Measurements from ENCODE around the gene POLD4.

Gene POLD4

GRCh38 chr11:67387069-67387468 is 33.7 kb upstream of the POLD4 start:
- no peak for DNase-seq (ENCODE audit: low read depth)
- H3K4me3 ChIP-seq (ENCODE audit: low read depth, low read length): no peak overlapping the region
- TF ChIP-seq, protein P1, sequence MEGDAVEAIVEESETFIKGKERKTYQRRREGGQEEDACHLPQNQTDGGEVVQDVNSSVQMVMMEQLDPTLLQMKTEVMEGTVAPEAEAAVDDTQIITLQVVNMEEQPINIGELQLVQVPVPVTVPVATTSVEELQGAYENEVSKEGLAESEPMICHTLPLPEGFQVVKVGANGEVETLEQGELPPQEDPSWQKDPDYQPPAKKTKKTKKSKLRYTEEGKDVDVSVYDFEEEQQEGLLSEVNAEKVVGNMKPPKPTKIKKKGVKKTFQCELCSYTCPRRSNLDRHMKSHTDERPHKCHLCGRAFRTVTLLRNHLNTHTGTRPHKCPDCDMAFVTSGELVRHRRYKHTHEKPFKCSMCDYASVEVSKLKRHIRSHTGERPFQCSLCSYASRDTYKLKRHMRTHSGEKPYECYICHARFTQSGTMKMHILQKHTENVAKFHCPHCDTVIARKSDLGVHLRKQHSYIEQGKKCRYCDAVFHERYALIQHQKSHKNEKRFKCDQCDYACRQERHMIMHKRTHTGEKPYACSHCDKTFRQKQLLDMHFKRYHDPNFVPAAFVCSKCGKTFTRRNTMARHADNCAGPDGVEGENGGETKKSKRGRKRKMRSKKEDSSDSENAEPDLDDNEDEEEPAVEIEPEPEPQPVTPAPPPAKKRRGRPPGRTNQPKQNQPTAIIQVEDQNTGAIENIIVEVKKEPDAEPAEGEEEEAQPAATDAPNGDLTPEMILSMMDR (IDR thresholded peaks at IDR 0.05; ENCODE audit: control insufficient read depth, extremely low read depth, insufficient read depth): no peak

- no peak overlapping the region for H3K4me3 ChIP-seq (ENCODE audit: low read depth, low read length)
- DNase-seq (ENCODE audit: low read depth): no peak
- TF ChIP-seq, protein P1 (IDR thresholded peaks at IDR 0.05; ENCODE audit: control insufficient read depth, extremely low read depth, insufficient read depth): no peak
These were observed 31.6 kb upstream of the POLD4 start for GRCh38 chr11:67384851-67385366.

GRCh38 chr11:67382276-67383136 is 29.2 kb upstream of the POLD4 start:
- TF ChIP-seq, protein P1 (IDR thresholded peaks at IDR 0.05; ENCODE audit: control insufficient read depth, extremely low read depth, insufficient read depth): peak; percentile 97
- no peak overlapping the region for H3K4me3 ChIP-seq (ENCODE audit: low read depth, low read length)
- no peak for DNase-seq (ENCODE audit: low read depth)

- no peak for DNase-seq (ENCODE audit: low read depth)
- TF ChIP-seq, protein P1 (IDR thresholded peaks at IDR 0.05; ENCODE audit: control insufficient read depth, extremely low read depth, insufficient read depth): no peak
- H3K4me3 ChIP-seq (ENCODE audit: low read depth, low read length): no peak overlapping the region
These were observed 28.1 kb upstream of the POLD4 start for GRCh38 chr11:67381244-67381972.

DNA sequence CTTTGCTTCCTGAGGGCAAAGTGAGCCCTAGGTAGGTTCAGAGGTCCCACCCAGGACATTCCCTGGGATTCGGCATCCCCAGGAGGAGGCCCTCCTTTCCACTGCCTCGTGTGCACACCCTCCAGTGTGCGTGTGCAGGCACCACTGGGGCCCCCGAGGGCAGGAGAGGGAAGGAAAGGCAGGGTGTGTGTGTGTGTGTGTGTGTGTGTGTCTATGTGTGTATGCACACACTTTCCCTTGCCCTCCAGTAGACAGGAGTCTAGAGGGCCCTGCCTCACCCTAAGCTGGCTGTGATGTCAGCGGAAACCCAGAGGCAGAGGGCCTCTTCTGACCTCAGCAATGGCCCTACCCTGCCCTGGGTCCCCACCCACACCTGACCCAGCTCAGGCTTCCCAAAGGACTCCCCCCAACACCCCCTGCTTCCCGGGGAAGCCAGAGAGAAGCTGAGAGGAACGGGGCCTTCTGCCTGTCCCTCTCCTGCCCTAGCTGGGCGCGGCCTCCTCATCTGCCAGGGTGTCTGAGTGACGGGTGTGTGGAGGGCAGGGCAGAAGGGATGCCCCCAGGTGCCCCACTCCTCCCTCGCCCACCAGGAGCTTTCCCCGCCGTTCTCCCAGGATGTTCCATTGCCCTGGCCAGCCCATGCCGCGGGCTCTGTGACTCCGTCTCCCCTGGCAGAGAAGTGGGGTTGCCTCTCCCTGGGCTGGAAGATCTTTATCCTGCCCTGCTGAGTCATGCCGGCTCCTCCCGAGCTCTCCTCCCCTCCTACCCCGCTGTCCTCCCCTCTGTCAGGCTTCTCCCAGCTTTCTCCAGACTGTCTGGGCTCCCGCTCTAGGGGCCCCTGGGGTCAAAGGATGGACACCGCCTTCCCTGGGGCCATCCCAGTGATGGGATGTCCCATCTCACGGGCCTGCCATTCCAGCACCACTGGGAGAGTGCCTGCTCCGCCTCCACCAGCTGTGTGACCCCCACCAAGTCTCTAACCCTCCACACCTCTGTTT is 26.0 kb upstream of the POLD4 start:
- no peak for DNase-seq (ENCODE audit: low read depth)
- TF ChIP-seq, protein P1 (IDR thresholded peaks at IDR 0.05; ENCODE audit: control insufficient read depth, extremely low read depth, insufficient read depth): no peak
- H3K4me3 ChIP-seq (ENCODE audit: low read depth, low read length): no peak overlapping the region

DNA sequence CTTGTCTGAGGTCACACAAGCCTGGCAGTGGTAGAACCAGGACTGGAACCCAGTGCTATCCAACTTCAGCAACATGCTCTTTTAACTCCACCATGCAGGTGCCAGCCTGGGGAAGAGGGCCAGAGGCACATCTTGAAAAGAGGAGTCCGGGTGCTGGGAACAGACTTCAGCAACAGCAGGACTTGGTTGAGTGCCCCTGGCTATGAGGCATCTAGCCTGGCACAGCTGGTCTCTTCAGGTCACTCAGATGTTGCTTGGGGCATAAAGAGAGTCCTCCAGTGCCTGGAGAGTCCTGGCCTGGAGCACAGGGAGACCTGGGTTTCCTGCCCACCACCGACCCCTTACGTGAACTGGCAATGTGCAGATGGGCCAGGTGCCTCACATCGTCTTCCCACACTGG is 25.2 kb upstream of the POLD4 start:
- no peak overlapping the region for H3K4me3 ChIP-seq (ENCODE audit: low read depth, low read length)
- DNase-seq (ENCODE audit: low read depth): no peak
- TF ChIP-seq, protein P1 (IDR thresholded peaks at IDR 0.05; ENCODE audit: control insufficient read depth, extremely low read depth, insufficient read depth): no peak

Measured in LNCaP clone FGC (cell line).